Subcutaneous adipose tissue (tissue), 4 donors: Measurements from ENCODE around the gene PPCDC. TPM values are rescaled to one million over a fixed set of nuclear protein-coding genes. Genes with fewer than 3 reads are reported as not detected.

ENCODE experiments used
- total RNA-seq, 4 donors: library from RNA; depleted of rRNA; stranded (reverse); fragments of >200 nt; gene quantifications; one replicate each; pipeline ENCODE4 v1.1.0, GENCODE V29; 2016
- TF ChIP-seq, protein P1 (sequence below): fragments of 450-650 bp; IDR thresholded peaks from one replicate; pipeline ENCODE4 v1.5.1; 2016; ENCODE audit warnings: low read depth, mild to moderate bottlenecking, control low read depth, antibody characterized with exemption, moderate library complexity

Gene PPCDC
- total RNA-seq, 4 donors from 2014 or later = 10.5 to 20.2 (median 14.5) TPM

DNA sequence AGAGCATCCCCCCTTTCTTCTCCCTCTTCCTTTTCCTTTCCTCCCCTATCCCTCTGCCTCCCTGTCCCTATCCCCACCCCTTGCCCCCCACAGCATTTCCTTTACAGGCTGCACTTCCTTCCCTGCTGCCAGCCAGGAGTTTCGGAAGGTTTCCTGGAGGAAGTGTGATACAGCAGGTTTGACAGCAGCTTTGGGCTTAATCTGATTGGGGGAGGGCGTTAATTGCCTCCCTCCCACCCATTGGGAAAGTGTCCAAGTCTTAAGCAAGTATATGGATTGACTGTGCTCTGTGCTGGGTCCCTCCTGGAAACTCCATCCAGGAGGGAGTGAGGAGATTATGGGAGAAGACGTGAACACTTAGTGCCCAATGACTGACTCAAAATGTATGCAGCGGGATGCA is 26.2 kb upstream of the PPCDC start:
- TF ChIP-seq, protein P1, sequence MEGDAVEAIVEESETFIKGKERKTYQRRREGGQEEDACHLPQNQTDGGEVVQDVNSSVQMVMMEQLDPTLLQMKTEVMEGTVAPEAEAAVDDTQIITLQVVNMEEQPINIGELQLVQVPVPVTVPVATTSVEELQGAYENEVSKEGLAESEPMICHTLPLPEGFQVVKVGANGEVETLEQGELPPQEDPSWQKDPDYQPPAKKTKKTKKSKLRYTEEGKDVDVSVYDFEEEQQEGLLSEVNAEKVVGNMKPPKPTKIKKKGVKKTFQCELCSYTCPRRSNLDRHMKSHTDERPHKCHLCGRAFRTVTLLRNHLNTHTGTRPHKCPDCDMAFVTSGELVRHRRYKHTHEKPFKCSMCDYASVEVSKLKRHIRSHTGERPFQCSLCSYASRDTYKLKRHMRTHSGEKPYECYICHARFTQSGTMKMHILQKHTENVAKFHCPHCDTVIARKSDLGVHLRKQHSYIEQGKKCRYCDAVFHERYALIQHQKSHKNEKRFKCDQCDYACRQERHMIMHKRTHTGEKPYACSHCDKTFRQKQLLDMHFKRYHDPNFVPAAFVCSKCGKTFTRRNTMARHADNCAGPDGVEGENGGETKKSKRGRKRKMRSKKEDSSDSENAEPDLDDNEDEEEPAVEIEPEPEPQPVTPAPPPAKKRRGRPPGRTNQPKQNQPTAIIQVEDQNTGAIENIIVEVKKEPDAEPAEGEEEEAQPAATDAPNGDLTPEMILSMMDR = no peak

DNA sequence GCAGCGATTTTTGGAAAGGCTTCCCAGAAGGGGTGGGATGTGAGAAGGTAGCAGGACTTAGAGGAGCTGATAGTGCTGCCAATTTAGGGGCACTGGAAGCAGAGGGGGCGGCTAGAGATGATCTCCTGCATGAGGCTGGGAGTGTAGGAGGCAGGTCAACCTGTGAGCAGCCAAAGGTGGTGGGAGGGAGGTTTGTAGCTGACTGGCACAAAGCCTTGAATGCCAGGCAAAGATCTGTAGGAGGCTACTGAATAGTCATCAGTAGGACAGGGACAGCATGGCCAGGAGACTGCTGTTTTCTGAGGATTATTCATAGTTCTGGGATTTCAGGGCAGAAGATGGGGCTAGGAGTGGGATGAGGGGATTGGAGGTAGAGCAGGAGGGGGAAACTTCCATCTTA is 25.8 kb upstream of the PPCDC start:
- TF ChIP-seq, protein P1 = no peak

DNA sequence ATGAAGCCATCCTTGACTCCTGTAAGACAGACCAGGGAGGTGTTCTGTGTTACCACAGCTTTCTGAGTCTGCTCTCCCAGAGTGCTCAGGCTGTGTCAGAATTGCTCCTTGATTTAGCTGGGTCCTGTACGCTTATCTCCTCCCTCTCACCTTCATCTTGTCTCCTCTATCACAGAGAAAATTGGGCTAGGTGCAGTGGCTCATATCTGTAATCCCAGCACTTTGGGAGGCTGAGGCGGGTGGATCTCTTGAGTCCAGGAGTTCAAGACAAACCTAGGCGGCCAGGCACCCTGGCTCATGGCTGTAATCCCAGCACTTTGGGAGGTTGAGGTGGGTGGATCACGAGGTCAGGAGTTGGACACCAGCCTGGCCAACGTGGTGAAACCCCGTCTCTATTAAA is 22.1 kb upstream of the PPCDC start:
- TF ChIP-seq, protein P1 = no peak

DNA sequence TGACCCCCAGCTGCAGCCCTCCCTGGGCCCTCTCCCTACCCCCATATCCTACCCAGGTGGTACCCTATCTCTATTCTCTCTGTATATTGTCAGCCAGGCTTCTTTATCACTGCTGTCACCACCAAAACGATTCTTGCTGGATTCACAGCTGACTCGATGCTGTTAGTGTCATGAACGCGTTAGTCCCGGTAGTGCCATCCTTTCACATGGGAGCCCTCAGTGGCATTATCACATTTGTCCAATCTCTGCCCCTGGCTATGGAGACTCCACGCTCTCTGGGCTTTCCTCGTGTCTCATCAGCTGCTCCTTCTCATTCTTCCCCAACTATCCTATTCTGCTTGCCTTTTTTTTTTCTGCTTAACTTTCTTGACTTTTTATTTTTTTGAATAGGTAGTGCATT is 21.0 kb upstream of the PPCDC start:
- TF ChIP-seq, protein P1 = no peak

DNA sequence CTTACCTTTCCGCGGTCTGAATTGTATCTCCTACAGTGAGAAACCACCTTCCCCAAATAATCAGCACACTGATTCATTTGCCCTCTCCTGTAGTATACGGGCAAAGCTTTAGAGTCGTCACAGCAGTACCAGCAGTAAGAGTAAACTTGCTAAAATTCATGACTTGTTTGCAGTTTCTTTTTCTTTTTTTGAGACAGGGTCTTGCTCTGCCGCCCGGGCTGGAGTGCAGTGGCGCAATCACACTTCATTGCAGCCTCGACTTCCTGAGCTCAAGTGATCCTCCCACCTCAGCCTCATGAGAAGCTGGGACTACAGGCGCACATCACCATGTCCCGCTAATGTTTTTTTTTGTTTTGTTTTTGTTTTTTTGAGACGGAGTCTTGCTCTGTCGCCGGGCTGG is 16.2 kb upstream of the PPCDC start:
- TF ChIP-seq, protein P1 = no peak

DNA sequence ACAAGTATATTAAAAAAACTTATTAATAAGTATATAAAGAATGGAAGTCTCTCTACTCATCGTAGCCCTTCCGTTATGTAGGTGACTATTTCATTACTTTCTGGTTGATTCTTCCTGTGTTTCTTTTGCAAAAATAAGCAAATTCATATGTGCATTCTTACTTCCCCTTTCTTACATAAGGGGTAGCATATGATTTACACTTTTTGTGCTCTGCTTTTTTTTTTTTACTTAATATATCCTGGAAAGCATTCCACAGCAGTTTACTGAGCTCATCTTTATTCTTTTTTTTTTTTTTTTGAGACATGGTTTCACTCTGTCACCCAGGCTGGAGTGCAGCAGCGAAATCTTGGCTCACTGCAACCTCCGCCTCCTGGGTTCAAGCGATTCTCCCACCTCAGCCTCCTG is 15.2 kb upstream of the PPCDC start:
- TF ChIP-seq, protein P1 = no peak

DNA sequence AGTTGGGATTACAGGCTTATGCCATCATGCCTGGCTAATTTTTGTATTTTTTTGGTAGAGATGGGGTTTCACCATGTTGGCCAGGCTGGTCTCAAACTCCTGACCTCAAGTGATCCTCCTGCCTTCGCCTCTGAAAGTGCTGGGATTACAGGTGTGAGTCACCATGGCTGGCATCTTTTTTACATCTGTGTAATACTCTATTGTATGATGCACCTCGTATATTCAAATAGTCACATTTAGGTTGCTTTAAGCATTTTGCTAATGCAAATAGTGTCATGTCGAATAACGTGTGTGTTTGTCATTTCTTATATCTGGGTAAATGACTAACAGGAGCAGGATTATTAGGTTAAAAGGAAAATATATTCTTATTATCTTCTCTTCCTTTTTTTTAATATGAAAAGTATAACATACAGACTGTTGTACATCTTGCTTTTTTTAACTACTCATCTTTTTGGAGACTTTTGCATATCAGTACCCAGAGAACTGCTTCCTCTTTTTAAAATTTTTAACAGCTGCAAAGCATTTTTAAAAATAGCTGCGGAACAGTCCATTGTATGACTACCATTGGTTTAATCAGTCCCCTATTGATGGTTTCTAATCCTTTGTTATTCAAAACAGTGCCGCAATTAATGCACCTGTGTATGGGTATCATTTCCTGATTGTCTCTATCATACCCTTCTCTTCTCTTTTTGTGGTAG is 14.6 kb upstream of the PPCDC start:
- TF ChIP-seq, protein P1 = no peak
